Skin epidermis (tissue), 12 donors: ENCODE measurements around the gene TPM4.

ENCODE experiments used
- H3K27ac ChIP-seq, 21 experiments: fragments of 200-600 bp; sonication (generic) in 11 of 21; one replicate each; pipeline ENCODE4 v1.5.0; 2020; ENCODE audit warnings: mild to moderate bottlenecking in 3 of 21, inconsistent platforms in 2 of 21, moderate library complexity in 2 of 21
- H3K4me3 ChIP-seq, 7 experiments: fragments of 200-600 bp; sonication (generic) in 2 of 7; one replicate each; pipeline ENCODE4 v1.5.0; 2020; ENCODE audit warnings: inconsistent platforms in 2 of 7, mild to moderate bottlenecking in 2 of 7, moderate library complexity in 1 of 7

TPM4 gene

GRCh38 chr19:16040642-16041041 lies 35.7 kb upstream of the TPM4 start:
- H3K27ac ChIP-seq: no peak overlapping the region
- no peak overlapping the region for H3K4me3 ChIP-seq

- Histone ChIP-seq H3K4me3 (peak overlapping the region in 2 of 7 experiments; percentile 4 to 10), H3K27ac (peak overlapping the region in 4 of 21 experiments; percentile 12 to 70 (median 31))
These were observed 34.9 kb upstream of the TPM4 start for GRCh38 chr19:16041299-16041990.

GRCh38 chr19:16041991-16042386 lies 34.3 kb upstream of the TPM4 start:
- no peak overlapping the region for H3K4me3 ChIP-seq
- no peak overlapping the region for H3K27ac ChIP-seq

- no peak overlapping the region for H3K4me3 ChIP-seq
These were observed 33.7 kb upstream of the TPM4 start for GRCh38 chr19:16042533-16043085.

GRCh38 chr19:16043156-16043757 lies 33.0 kb upstream of the TPM4 start:
- Histone ChIP-seq H3K27ac (no peak overlapping the region), H3K4me3 (no peak overlapping the region)

More at GRCh38 chr19:16042533-16043085, 33.7 kb upstream of the TPM4 start:
- H3K27ac ChIP-seq: no peak overlapping the region

GRCh38 chr19:16044746-16045145 lies 31.5 kb upstream of the TPM4 start:
- H3K27ac ChIP-seq: no peak overlapping the region
- no peak overlapping the region for H3K4me3 ChIP-seq

- Histone ChIP-seq H3K4me3 (no peak overlapping the region), H3K27ac (no peak overlapping the region)
These were observed 31.1 kb upstream of the TPM4 start for GRCh38 chr19:16045171-16045570.

- Histone ChIP-seq H3K27ac (no peak overlapping the region), H3K4me3 (no peak overlapping the region)
These were observed 30.4 kb upstream of the TPM4 start for GRCh38 chr19:16045893-16046292.

GRCh38 chr19:16048583-16048982 lies 27.7 kb upstream of the TPM4 start:
- Histone ChIP-seq H3K27ac (no peak overlapping the region), H3K4me3 (no peak overlapping the region)

GRCh38 chr19:16051254-16052025 lies 24.9 kb upstream of the TPM4 start:
- H3K4me3 ChIP-seq: no peak overlapping the region

GRCh38 chr19:16052353-16052752 lies 23.9 kb upstream of the TPM4 start:
- Histone ChIP-seq H3K4me3 (no peak overlapping the region), H3K27ac (no peak overlapping the region)

More at GRCh38 chr19:16051254-16052025, 24.9 kb upstream of the TPM4 start:
- H3K27ac ChIP-seq: no peak overlapping the region

- Histone ChIP-seq H3K27ac (no peak overlapping the region), H3K4me3 (no peak overlapping the region)
These were observed 19.2 kb upstream of the TPM4 start for GRCh38 chr19:16057062-16057461.

- Histone ChIP-seq H3K4me3 (no peak overlapping the region), H3K27ac (no peak overlapping the region)
These were observed 16.0 kb upstream of the TPM4 start for GRCh38 chr19:16060294-16060693.

- Histone ChIP-seq H3K4me3 (no peak overlapping the region), H3K27ac (no peak overlapping the region)
These were observed 14.4 kb upstream of the TPM4 start for GRCh38 chr19:16061943-16062342.

- H3K27ac ChIP-seq: peak overlapping the region in 6 of 21 experiments; percentile 19 to 71 (median 56)
- H3K4me3 ChIP-seq: no peak overlapping the region
These were observed 13.5 kb upstream of the TPM4 start for GRCh38 chr19:16062789-16063188.

- Histone ChIP-seq H3K27ac (peak overlapping the region in 14 of 21 experiments; percentile 3 to 85 (median 63)), H3K4me3 (no peak overlapping the region)
These were observed 11.9 kb upstream of the TPM4 start for GRCh38 chr19:16064209-16064889.

GRCh38 chr19:16066611-16067104 lies 9.6 kb upstream of the TPM4 start:
- H3K27ac ChIP-seq: peak overlapping the region in 17 of 21 experiments; percentile 12 to 88 (median 75)
- H3K4me3 ChIP-seq: peak overlapping the region in 5 of 7 experiments; percentile 36 to 58 (median 45)

GRCh38 chr19:16067205-16067938 lies 8.9 kb upstream of the TPM4 start:
- Histone ChIP-seq H3K4me3 (peak overlapping the region; percentile 18 to 58 (median 45)), H3K27ac (peak overlapping the region in 20 of 21 experiments; percentile 12 to 88 (median 74))
